GM23338 (cell line): ENCODE measurements around the gene COL9A3.

Experiments
- POLR2AphosphoS5 ChIP-seq: IDR thresholded peaks from 2 replicates; pipeline ENCODE4 v1.6.1; 2016; ENCODE audit warnings: antibody characterized with exemption, low read depth
- TF ChIP-seq, protein P1 (sequence below), 2 experiments: fragments of 200-600 bp in 1 of 2; sonication (generic) in 1 of 2; conservative IDR thresholded peaks; 2 replicates each; pipeline versions ENCODE4 v1.5.1 to v1.6.1; 2016 to 2017; ENCODE audit warnings: antibody characterized with exemption in 2 of 2, low read depth in 2 of 2, mild to moderate bottlenecking in 2 of 2, moderate library complexity in 1 of 2

DNA sequence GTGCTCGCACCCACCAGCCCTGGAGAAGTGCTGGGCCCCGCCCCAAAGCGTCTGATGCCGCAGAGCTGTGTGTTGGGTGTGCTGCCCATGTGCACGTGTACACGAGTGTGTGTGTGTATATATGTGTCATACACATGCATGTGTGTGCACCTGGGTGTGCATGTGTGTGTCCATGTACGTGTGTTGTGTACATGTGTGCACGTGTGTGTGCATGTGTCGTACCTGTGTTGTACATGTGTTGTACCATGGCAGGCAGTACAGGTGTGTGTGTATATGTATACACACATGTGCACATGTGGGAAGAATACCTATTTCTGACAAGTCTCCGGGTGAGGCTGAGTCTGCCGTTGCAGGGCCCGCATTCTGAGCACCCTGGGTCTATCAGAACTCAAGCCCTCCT is 26.8 kb upstream of the COL9A3 start:
- TF ChIP-seq, protein P1, sequence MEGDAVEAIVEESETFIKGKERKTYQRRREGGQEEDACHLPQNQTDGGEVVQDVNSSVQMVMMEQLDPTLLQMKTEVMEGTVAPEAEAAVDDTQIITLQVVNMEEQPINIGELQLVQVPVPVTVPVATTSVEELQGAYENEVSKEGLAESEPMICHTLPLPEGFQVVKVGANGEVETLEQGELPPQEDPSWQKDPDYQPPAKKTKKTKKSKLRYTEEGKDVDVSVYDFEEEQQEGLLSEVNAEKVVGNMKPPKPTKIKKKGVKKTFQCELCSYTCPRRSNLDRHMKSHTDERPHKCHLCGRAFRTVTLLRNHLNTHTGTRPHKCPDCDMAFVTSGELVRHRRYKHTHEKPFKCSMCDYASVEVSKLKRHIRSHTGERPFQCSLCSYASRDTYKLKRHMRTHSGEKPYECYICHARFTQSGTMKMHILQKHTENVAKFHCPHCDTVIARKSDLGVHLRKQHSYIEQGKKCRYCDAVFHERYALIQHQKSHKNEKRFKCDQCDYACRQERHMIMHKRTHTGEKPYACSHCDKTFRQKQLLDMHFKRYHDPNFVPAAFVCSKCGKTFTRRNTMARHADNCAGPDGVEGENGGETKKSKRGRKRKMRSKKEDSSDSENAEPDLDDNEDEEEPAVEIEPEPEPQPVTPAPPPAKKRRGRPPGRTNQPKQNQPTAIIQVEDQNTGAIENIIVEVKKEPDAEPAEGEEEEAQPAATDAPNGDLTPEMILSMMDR (conservative IDR thresholded peaks at IDR 0.05; ENCODE audit: low read depth in 2 of 2): no peak
- no peak for TF ChIP-seq POLR2AphosphoS5
